Measurements from ENCODE around the gene HBB. TPM values are rescaled to one million over a fixed set of nuclear protein-coding genes. Genes with fewer than 3 reads are reported as not detected.
A peak's percentile ranks its signal among the peaks of the same experiment; 100 is the strongest.

Gene HBB
- total and polyA plus RNA-seq, 2 of the 4 experiments (the other 2 are of a cell fraction) = 0.24 TPM; not detected in 1

GRCh38 chr11:5225480-5225871, 1.4 kb downstream of the HBB start:
- no peak overlapping the region for H3K4me3 ChIP-seq (ENCODE audit: insufficient read depth, low read depth, low read length)
- H2AFZ ChIP-seq (replicated peaks; ENCODE audit: low read length, poor library complexity) = no peak overlapping the region
- no peak overlapping the region for H3K9ac ChIP-seq (ENCODE audit: low read depth, low read length)
- H3K27ac ChIP-seq (ENCODE audit: insufficient read depth, low read length) = no peak overlapping the region
- intact Hi-C loops (cut with micrococcal nuclease) (no loop called here), in situ Hi-C loops (cut with MboI; ENCODE audit: low sequenced_read_pairs) (no loop called here), dilution Hi-C loops (cut with HindIII; ENCODE audit: low sequenced_read_pairs, unreplicated experiment) (no loop called here)
- H4K91ac ChIP-seq (ENCODE audit: insufficient read depth, low read depth, low read length) = peak overlapping the region; percentile 11; the same call in 1 of the 2 replicates
- TF ChIP-seq CTCF (conservative IDR thresholded peaks at IDR 0.05; ENCODE audit: low read depth, low read length) = no peak
- no peak for TF ChIP-seq BHLHE40 (IDR thresholded peaks at IDR 0.05; ENCODE audit: low read depth, low read length)
- no peak for TF ChIP-seq FOS (IDR thresholded peaks at IDR 0.05; ENCODE audit: low read depth, low read length)
- TF ChIP-seq CHD1 (IDR thresholded peaks at IDR 0.05; ENCODE audit: low read depth, low read length) = no peak
- TF ChIP-seq USF2 (IDR thresholded peaks at IDR 0.05; ENCODE audit: low read depth, low read length) = no peak
- no peak for TF ChIP-seq MAFK (IDR thresholded peaks at IDR 0.05; ENCODE audit: low read depth, low read length)
- TF ChIP-seq RCOR1 (IDR thresholded peaks at IDR 0.05; ENCODE audit: insufficient replicate concordance, low read length) = no peak
- no peak for TF ChIP-seq RAD21 (IDR thresholded peaks at IDR 0.05; ENCODE audit: low read length)
- no peak for TF ChIP-seq NFE2L2 (IDR thresholded peaks at IDR 0.05; ENCODE audit: low read depth, low read length)
- TF ChIP-seq MXI1 (IDR thresholded peaks at IDR 0.05; ENCODE audit: borderline replicate concordance, low read depth, low read length) = no peak
- no peak for TF ChIP-seq MAZ (IDR thresholded peaks at IDR 0.05; ENCODE audit: borderline replicate concordance, low read depth, low read length)
- TF ChIP-seq POLR2A (IDR thresholded peaks at IDR 0.05; ENCODE audit: low read depth, low read length) = no peak
- no peak overlapping the region for H2BK15ac ChIP-seq (ENCODE audit: low read depth, low read length)
- H3K27me3 ChIP-seq (ENCODE audit: control insufficient read depth, insufficient read depth, low read length) = no peaks in the 10 kb centered on the region
- POLR2A ChIA-PET (ENCODE audit: unreplicated experiment) = no interaction called here
- BruUV-seq (replicated peaks) = no TSS peak
- no peak overlapping the region for H2BK20ac ChIP-seq (ENCODE audit: low read depth, low read length)
- H3K56ac ChIP-seq (ENCODE audit: extremely low read depth, insufficient read depth, low read length) = no peak overlapping the region
- no peaks in the 10 kb centered on the region for H3K9me3 ChIP-seq (ENCODE audit: control insufficient read depth, insufficient read depth, low read length)
- no peak overlapping the region for H3K23ac ChIP-seq (ENCODE audit: low read depth, low read length)
- H3K36me3 ChIP-seq (ENCODE audit: control insufficient read depth, insufficient read depth, low read length) = no peaks in the 10 kb centered on the region
- no peak overlapping the region for H2AK5ac ChIP-seq (ENCODE audit: low read depth, low read length)
- no peak overlapping the region for H3K18ac ChIP-seq (ENCODE audit: low read depth, low read length)
- H4K5ac ChIP-seq (ENCODE audit: low read depth, low read length) = peak overlapping the region; percentile 39; the same call in 1 of the 2 replicates
- no peak overlapping the region for H2AK9ac ChIP-seq (replicated peaks; ENCODE audit: low read depth, low read length, poor library complexity)
- no peak overlapping the region for H4K8ac ChIP-seq (ENCODE audit: low read depth in 2 of 2, low read length in 2 of 2)
- H2BK5ac ChIP-seq (ENCODE audit: low read depth, low read length, poor library complexity, severe bottlenecking) = no peak overlapping the region
- H3K4me1 ChIP-seq (ENCODE audit: control insufficient read depth, insufficient read depth, low read length) = no peaks in the 10 kb centered on the region
- H3K4ac ChIP-seq (ENCODE audit: low read depth, low read length) = no peak overlapping the region
- H4K20me1 ChIP-seq (ENCODE audit: insufficient read depth, low read length) = no peaks in the 10 kb centered on the region
- no peak overlapping the region for H3K4me2 ChIP-seq (ENCODE audit: low read depth, low read length)
- H2BK120ac ChIP-seq (ENCODE audit: low read depth, low read length) = peak overlapping the region; percentile 16; the same call in 1 of the 2 replicates
- DNase-seq = no peak
- no peaks in the 10 kb centered on the region for H3K79me1 ChIP-seq (ENCODE audit: low read depth in 1 of 2, low read length in 2 of 2)
- ATAC-seq (ENCODE audit: low read depth) = no peak
- WGBS, 2 experiments (ENCODE audit: extremely low coverage in 2 of 2, insufficient read length in 1 of 2) = no CpG with 5 or more reads among the region's 2 CpGs
- CTCF ChIA-PET = interaction anchor here (0.6 kb wide), 1 partner anchor 375 kb away, joined by 3 read pairs; no protein-coding TSS in a partner anchor
- H3K9me1 ChIP-seq (ENCODE audit: insufficient read depth, low read length) = no peaks in the 10 kb centered on the region
- no peak overlapping the region for H3K14ac ChIP-seq (replicated peaks; ENCODE audit: low read depth, low read length)
